Stimulated activated CD8-positive, alpha-beta memory T cell treated with anti-CD3 and anti-CD28 coated beads, Interleukin-12 subunit alpha, Interleukin-12 subunit beta, amount 100 ng/mL, for 24 hours (primary cell): ENCODE results near the gene HOXB7.

Experiments
- DNase-seq: peaks from one replicate; pipeline ENCODE4 v3.0.0-alpha.2; 2020; ENCODE audit errors: extremely low read depth

Gene HOXB7

GRCh38 chr17:48565925-48566710 lies 44.7 kb downstream of the HOXB7 start:
- DNase-seq, result no peak

- DNase-seq, result no peak
Observed at GRCh38 chr17:48565022-48565554, 45.7 kb downstream of the HOXB7 start.

GRCh38 chr17:48564188-48565021 lies 46.4 kb downstream of the HOXB7 start:
- DNase-seq, result no peak

GRCh38 chr17:48563867-48564187 lies 47.0 kb downstream of the HOXB7 start:
- DNase-seq, result no peak

GRCh38 chr17:48563385-48563838 lies 47.4 kb downstream of the HOXB7 start:
- DNase-seq, result no peak

- no peak for DNase-seq
Observed at GRCh38 chr17:48562934-48563333, 47.9 kb downstream of the HOXB7 start.

- DNase-seq, result no peak
Observed at GRCh38 chr17:48561884-48562810, 48.7 kb downstream of the HOXB7 start.

- DNase-seq, result no peak
Observed at GRCh38 chr17:48559840-48560817, 50.7 kb downstream of the HOXB7 start.

GRCh38 chr17:48559122-48559839 lies 51.5 kb downstream of the HOXB7 start:
- DNase-seq, result no peak

GRCh38 chr17:48558831-48559121 lies 52.0 kb downstream of the HOXB7 start:
- no peak for DNase-seq

GRCh38 chr17:48558057-48558830 lies 52.6 kb downstream of the HOXB7 start:
- no peak for DNase-seq
